ENCODE data around the gene LCMT2.

LCMT2 gene

GRCh38 chr15:43278869-43279268 is 51.5 kb downstream of the LCMT2 start:
- POLR2A ChIA-PET: no interaction called here
- no peak for DNase-seq (ENCODE audit: low read depth, low spot score)
- no peak for TF ChIP-seq CTCF (IDR thresholded peaks at IDR 0.05; ENCODE audit: insufficient read depth, low read length, missing control alignments)
- H3K4me3 ChIP-seq (ENCODE audit: low read depth, low read length): no peak overlapping the region
- CTCF ChIA-PET: interaction anchor here (8.7 to 11.0 kb wide), 2 partner anchors 7 to 51 kb away, joined by 70 to 434 read pairs; no protein-coding TSS in a partner anchor

GRCh38 chr15:43277901-43278300 is 52.5 kb downstream of the LCMT2 start:
- H3K4me3 ChIP-seq (ENCODE audit: low read depth, low read length): no peak overlapping the region
- no peak for DNase-seq (ENCODE audit: low read depth, low spot score)
- POLR2A ChIA-PET: no interaction called here
- no peak for TF ChIP-seq CTCF (IDR thresholded peaks at IDR 0.05; ENCODE audit: insufficient read depth, low read length, missing control alignments)
- CTCF ChIA-PET: interaction anchor here (3.4 to 8.7 kb wide), 2 partner anchors 8 to 52 kb away, joined by 23 to 70 read pairs; no protein-coding TSS in a partner anchor

GRCh38 chr15:43277231-43277823 is 53.0 kb downstream of the LCMT2 start:
- TF ChIP-seq CTCF (IDR thresholded peaks at IDR 0.05; ENCODE audit: insufficient read depth, low read length, missing control alignments): no peak
- no peak for DNase-seq (ENCODE audit: low read depth, low spot score)
- no peak overlapping the region for H3K4me3 ChIP-seq (ENCODE audit: low read depth, low read length)
- ChIA-PET POLR2A (no interaction called here), CTCF (interaction anchor here (1.0 to 8.7 kb wide), 3 partner anchors 9 to 89 kb away, joined by 3 to 70 read pairs (median 23); no protein-coding TSS in a partner anchor)

GRCh38 chr15:43276563-43277200 is 53.7 kb downstream of the LCMT2 start:
- ChIA-PET POLR2A (interaction anchor here (0.6 kb wide), 1 partner anchor 527 kb away, joined by 3 read pairs; no protein-coding TSS in a partner anchor), CTCF (interaction anchor here (1.0 to 8.7 kb wide), 3 partner anchors 9 to 88 kb away, joined by 3 to 70 read pairs (median 23); no protein-coding TSS in a partner anchor)
- TF ChIP-seq CTCF (IDR thresholded peaks at IDR 0.05; ENCODE audit: insufficient read depth, low read length, missing control alignments): no peak
- H3K4me3 ChIP-seq (ENCODE audit: low read depth, low read length): no peak overlapping the region
- no peak for DNase-seq (ENCODE audit: low read depth, low spot score)

GRCh38 chr15:43275740-43276562 is 54.4 kb downstream of the LCMT2 start:
- CTCF ChIA-PET: interaction anchor here (3.4 to 8.7 kb wide), 2 partner anchors 10 to 50 kb away, joined by 23 to 70 read pairs; no protein-coding TSS in a partner anchor
- no peak overlapping the region for H3K4me3 ChIP-seq (ENCODE audit: low read depth, low read length)

More at GRCh38 chr15:43275740-43276562, 54.4 kb downstream of the LCMT2 start:
- POLR2A ChIA-PET: interaction anchor here (0.6 kb wide), 1 partner anchor 528 kb away, joined by 3 read pairs; no protein-coding TSS in a partner anchor
- DNase-seq (ENCODE audit: low read depth, low spot score): no peak
- no peak for TF ChIP-seq CTCF (IDR thresholded peaks at IDR 0.05; ENCODE audit: insufficient read depth, low read length, missing control alignments)

Data from AG04449 (cell line).